Loucy (cell line): Measurements from ENCODE around the gene RPUSD2.
A peak's percentile ranks its signal among the peaks of the same experiment; 100 is the strongest.

Source experiments
- H2AFZ ChIP-seq: fragments of 200-600 bp; sonication (generic); 2 replicates; pipeline ENCODE4 v1.6.0; 2016; ENCODE audit warnings: antibody characterized with exemption, mild to moderate bottlenecking, low read length, moderate library complexity
- H3F3A ChIP-seq: fragments of 200-600 bp; 2 replicates; pipeline ENCODE4 v1.6.0; 2016; ENCODE audit warnings: antibody characterized with exemption, low read depth, mild to moderate bottlenecking
- H3K27me3 ChIP-seq: fragments of 200-600 bp; sonication (generic); 2 replicates; pipeline ENCODE4 v1.6.1; 2014; ENCODE audit warnings: low read length, mild to moderate bottlenecking; ENCODE audit not compliant: insufficient read depth, poor library complexity, severe bottlenecking
- H3K36me3 ChIP-seq: fragments of 200-600 bp; sonication (generic); 2 replicates; pipeline ENCODE4 v1.6.1; 2016; ENCODE audit warnings: low read length; ENCODE audit not compliant: insufficient read depth
- H3K4me1 ChIP-seq: fragments of 200-600 bp; sonication (generic); 2 replicates; pipeline ENCODE4 v1.5.1; 2014; ENCODE audit warnings: low read length, mild to moderate bottlenecking; ENCODE audit not compliant: insufficient read depth, poor library complexity, severe bottlenecking
- H3K4me2 ChIP-seq: fragments of 200-600 bp; sonication (generic); 2 replicates; pipeline ENCODE4 v1.6.0; 2014; ENCODE audit warnings: antibody characterized with exemption, low read length, low read depth, mild to moderate bottlenecking; ENCODE audit not compliant: poor library complexity, severe bottlenecking
- H3K4me3 ChIP-seq: fragments of 200-600 bp; sonication (generic); 2 replicates; pipeline ENCODE4 v1.5.1; 2014; ENCODE audit warnings: low read length, mild to moderate bottlenecking, mixed read lengths; ENCODE audit not compliant: poor library complexity, severe bottlenecking
- H3K79me2 ChIP-seq: fragments of 200-600 bp; sonication (generic); 2 replicates; pipeline ENCODE4 v1.6.1; 2014; ENCODE audit warnings: low read length; ENCODE audit not compliant: insufficient read depth
- H3K9ac ChIP-seq: fragments of 200-600 bp; sonication (generic); 2 replicates; pipeline ENCODE4 v1.6.0; 2014; ENCODE audit warnings: mild to moderate bottlenecking, low read depth, low read length, moderate library complexity; ENCODE audit not compliant: poor library complexity, severe bottlenecking
- H3K9me2 ChIP-seq: fragments of 200-600 bp; sonication (generic); replicated peaks from 2 replicates; pipeline ENCODE4 v1.6.1; 2016; ENCODE audit warnings: low read depth, low read length, mixed read lengths
- H3K9me3 ChIP-seq: fragments of 200-600 bp; sonication (generic); 2 replicates; pipeline ENCODE4 v1.6.1; 2014; ENCODE audit warnings: mild to moderate bottlenecking, antibody characterized with exemption, low read length, low read depth; ENCODE audit not compliant: insufficient read depth
- H4K20me1 ChIP-seq: fragments of 200-600 bp; sonication (generic); 2 replicates; pipeline ENCODE4 v1.6.0; 2014; ENCODE audit warnings: antibody characterized with exemption, low read length, mild to moderate bottlenecking; ENCODE audit not compliant: insufficient read depth, poor library complexity, severe bottlenecking
- EZH2phosphoT487 ChIP-seq: fragments of 200-600 bp; IDR thresholded peaks from 2 replicates; pipeline ENCODE4 v1.6.1; 2018; ENCODE audit warnings: antibody characterized with exemption, mild to moderate bottlenecking, moderate library complexity, borderline replicate concordance
- TF ChIP-seq, protein P1 (sequence below): fragments of 200-600 bp; sonication (generic); conservative IDR thresholded peaks from 2 replicates; pipeline ENCODE4 v1.5.1; 2014; ENCODE audit warnings: mild to moderate bottlenecking, antibody characterized with exemption, low read length

Gene RPUSD2

DNA sequence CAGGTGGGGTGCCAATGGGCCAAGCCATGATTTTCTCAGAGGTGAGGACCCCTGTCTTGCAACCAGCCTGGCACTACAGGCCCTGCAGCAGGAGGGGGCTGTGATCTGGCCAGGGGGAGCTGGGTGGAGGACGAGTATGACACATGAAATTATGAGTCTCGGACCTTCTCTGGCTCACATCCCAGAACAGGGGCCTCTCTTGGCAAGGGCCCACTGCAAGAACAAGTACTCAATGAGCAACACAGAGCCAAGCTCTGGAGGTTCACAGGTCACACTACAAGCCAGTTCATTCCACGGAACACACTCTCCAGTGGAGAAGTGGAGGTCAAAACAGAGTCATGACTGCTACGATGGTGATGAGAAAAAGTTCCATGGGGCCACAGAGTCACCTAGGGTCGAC lies 32.6 kb upstream of the RPUSD2 start:
- H3K79me2 ChIP-seq, result no peaks in the 10 kb centered on the region
- no peaks in the 10 kb centered on the region for H3K36me3 ChIP-seq
- H3F3A ChIP-seq, result no peaks in the 10 kb centered on the region
- H2AFZ ChIP-seq, result no peak overlapping the region
- no peak for TF ChIP-seq EZH2phosphoT487
- TF ChIP-seq, protein P1, sequence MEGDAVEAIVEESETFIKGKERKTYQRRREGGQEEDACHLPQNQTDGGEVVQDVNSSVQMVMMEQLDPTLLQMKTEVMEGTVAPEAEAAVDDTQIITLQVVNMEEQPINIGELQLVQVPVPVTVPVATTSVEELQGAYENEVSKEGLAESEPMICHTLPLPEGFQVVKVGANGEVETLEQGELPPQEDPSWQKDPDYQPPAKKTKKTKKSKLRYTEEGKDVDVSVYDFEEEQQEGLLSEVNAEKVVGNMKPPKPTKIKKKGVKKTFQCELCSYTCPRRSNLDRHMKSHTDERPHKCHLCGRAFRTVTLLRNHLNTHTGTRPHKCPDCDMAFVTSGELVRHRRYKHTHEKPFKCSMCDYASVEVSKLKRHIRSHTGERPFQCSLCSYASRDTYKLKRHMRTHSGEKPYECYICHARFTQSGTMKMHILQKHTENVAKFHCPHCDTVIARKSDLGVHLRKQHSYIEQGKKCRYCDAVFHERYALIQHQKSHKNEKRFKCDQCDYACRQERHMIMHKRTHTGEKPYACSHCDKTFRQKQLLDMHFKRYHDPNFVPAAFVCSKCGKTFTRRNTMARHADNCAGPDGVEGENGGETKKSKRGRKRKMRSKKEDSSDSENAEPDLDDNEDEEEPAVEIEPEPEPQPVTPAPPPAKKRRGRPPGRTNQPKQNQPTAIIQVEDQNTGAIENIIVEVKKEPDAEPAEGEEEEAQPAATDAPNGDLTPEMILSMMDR, result no peak
- no peaks in the 10 kb centered on the region for H3K9me2 ChIP-seq
- no peaks in the 10 kb centered on the region for H3K27me3 ChIP-seq
- H4K20me1 ChIP-seq, result no peaks in the 10 kb centered on the region
- H3K9ac ChIP-seq, result no peak overlapping the region
- no peak overlapping the region for H3K4me3 ChIP-seq
- no peaks in the 10 kb centered on the region for H3K9me3 ChIP-seq
- H3K4me1 ChIP-seq, result no peaks in the 10 kb centered on the region
- H3K4me2 ChIP-seq, result no peak overlapping the region

DNA sequence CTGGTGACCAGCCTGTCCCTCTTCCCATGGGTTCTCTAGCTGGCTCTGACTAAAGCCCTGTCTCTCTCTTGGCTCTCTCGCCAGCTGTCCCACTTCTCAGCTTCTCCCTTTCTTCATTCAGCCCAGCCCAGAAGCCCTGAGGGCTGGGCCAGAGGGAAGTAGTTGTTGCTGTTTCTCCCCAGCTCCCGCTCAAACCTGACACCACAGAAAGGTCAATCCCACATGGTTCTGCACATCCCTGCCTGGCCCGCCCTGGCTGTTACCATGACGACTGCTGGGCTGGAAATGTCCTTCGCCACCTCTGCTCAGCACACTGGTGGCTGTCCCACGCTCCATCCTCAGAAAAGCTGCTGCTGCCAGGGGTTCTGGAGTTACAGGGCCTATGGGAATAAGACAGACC lies 30.1 kb upstream of the RPUSD2 start:
- Histone ChIP-seq H3K4me1 (peaks cover 10% of the 10 kb centered on the region), H3K36me3 (no peaks in the 10 kb centered on the region), H3K4me3 (no peak overlapping the region), H3K4me2 (no peak overlapping the region), H3K9me2 (no peaks in the 10 kb centered on the region), H4K20me1 (no peaks in the 10 kb centered on the region), H3K79me2 (no peaks in the 10 kb centered on the region), H3K9me3 (no peaks in the 10 kb centered on the region), H3K9ac (no peak overlapping the region), H3F3A (no peaks in the 10 kb centered on the region), H3K27me3 (no peaks in the 10 kb centered on the region), H2AFZ (no peak overlapping the region)
- no peak for TF ChIP-seq EZH2phosphoT487
- TF ChIP-seq, protein P1, result no peak

DNA sequence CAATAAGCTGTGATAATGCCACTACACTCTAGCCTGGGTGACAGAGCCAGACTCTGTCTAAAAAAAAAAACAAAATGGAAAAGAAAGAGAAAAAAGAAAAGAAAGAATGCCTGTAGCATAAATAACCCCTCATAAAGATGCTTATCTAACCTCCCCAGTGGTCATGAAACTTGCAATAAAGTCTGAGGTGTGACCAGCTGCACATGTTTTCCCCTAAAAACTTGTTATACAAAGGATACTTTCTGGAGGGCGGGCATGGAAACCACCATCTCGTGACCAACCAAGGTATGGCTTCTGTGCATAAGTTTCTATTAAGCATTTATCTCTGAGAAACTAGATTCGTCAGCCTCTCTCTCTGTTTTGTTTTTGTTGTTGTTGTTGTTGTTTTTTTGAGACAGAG lies 26.0 kb upstream of the RPUSD2 start:
- H2AFZ ChIP-seq, result no peak overlapping the region
- no peaks in the 10 kb centered on the region for H3F3A ChIP-seq
- peaks cover 12% of the 10 kb centered on the region for H3K4me1 ChIP-seq
- no peaks in the 10 kb centered on the region for H3K9me2 ChIP-seq
- peaks cover 5% of the 10 kb centered on the region; the same call in 1 of the 2 replicates for H3K36me3 ChIP-seq
- no peak for TF ChIP-seq EZH2phosphoT487
- TF ChIP-seq, protein P1, result no peak
- no peaks in the 10 kb centered on the region for H3K27me3 ChIP-seq
- H3K4me3 ChIP-seq, result no peak overlapping the region
- H4K20me1 ChIP-seq, result no peaks in the 10 kb centered on the region
- no peaks in the 10 kb centered on the region for H3K79me2 ChIP-seq
- H3K9ac ChIP-seq, result no peak overlapping the region
- H3K9me3 ChIP-seq, result no peaks in the 10 kb centered on the region
- H3K4me2 ChIP-seq, result peak overlapping the region; percentile 32
